Spinal cord (tissue), 10 donors: ENCODE measurements around the gene TOR1B. TPM values are rescaled to one million over a fixed set of nuclear protein-coding genes. Genes with fewer than 3 reads are reported as not detected.

Source experiments
- DNase-seq, 6 donors: peaks; one replicate each; pipeline versions ENCODE4 v3.0.0 to v3.0.0-alpha.2; 2013 to 2015; ENCODE audit warnings: low spot score in 6 of 6, low read depth in 4 of 6
- H3K27ac ChIP-seq: one replicate; pipeline ENCODE4 v1.5.1; 2013; ENCODE audit warnings: low read depth, low read length, control low read depth
- H3K27me3 ChIP-seq: one replicate; pipeline ENCODE4 v1.6.1; 2013; ENCODE audit warnings: low read length; ENCODE audit not compliant: control insufficient read depth, insufficient read depth
- H3K36me3 ChIP-seq: one replicate; pipeline ENCODE4 v1.6.1; 2013; ENCODE audit warnings: low read length; ENCODE audit not compliant: control insufficient read depth, insufficient read depth
- H3K4me1 ChIP-seq: one replicate; pipeline ENCODE4 v1.6.1; 2013; ENCODE audit warnings: low read length; ENCODE audit not compliant: control insufficient read depth, insufficient read depth
- H3K4me3 ChIP-seq: one replicate; pipeline ENCODE4 v1.5.1; 2013; ENCODE audit warnings: low read depth, low read length, control low read depth
- H3K9me3 ChIP-seq: one replicate; pipeline ENCODE4 v1.6.1; 2013; ENCODE audit warnings: low read length; ENCODE audit not compliant: control insufficient read depth, insufficient read depth
- WGBS: methylation state at CpG from one replicate; pipeline ENCODE4 v1.1.5; 2013; ENCODE audit warnings: missing lambda C conversion rate; ENCODE audit not compliant: insufficient coverage; 5-methylcytosine and 5-hydroxymethylcytosine counted together
- polyA plus RNA-seq, 2 donors: library from polyadenylated mRNA; unstranded; fragments of 120-200 nt; gene quantifications; one replicate each; pipeline ENCODE4 v1.2.1, GENCODE V29; 2013; ENCODE audit not compliant: insufficient read length in 2 of 2
- total RNA-seq, 2 donors: library from RNA; depleted of rRNA in 1 of 2; stranded (reverse); fragments of 120-200 nt in 1 of 2; fragments of >200 nt in 1 of 2; gene quantifications; one replicate each; pipeline versions ENCODE4 v1.2.3 to v1.2.4, GENCODE V29; 2013 to 2014
- donor health status: healthy.

Gene TOR1B
- total and polyA plus RNA-seq, 4 donors: 25.6 to 35.4 (median 28.9) TPM

DNA sequence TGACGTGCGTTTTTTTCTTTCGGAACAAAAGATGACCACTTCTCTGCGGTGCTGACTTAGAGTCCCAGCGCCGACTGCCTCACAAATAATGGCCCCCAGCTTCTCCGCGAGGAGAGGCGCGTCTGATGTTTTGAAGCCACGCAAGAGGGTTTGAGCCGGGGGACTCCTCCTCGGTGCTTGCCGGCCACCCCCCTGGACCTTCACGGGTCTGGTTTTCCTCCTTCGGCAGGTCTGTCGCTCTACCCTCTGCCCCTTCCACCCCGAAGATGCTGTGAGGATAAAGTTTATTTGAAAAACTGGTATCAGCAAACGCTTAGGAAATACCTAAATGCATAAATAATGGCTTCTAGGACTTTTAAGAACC, 32.9 kb downstream of the TOR1B start:
- Histone ChIP-seq H3K4me3 (peak overlapping the region; percentile 92), H3K27me3 (no peaks in the 10 kb centered on the region), H3K27ac (peak overlapping the region; percentile 25), H3K9me3 (no peaks in the 10 kb centered on the region), H3K4me1 (peaks cover 19% of the 10 kb centered on the region), H3K36me3 (peaks cover 28% of the 10 kb centered on the region)
- 0% methylated on average over 14 of the region's 19 CpGs for WGBS
- no peak for DNase-seq

- Histone ChIP-seq H3K27ac (peak overlapping the region; percentile 25), H3K36me3 (peaks cover 25% of the 10 kb centered on the region), H3K27me3 (no peaks in the 10 kb centered on the region), H3K9me3 (no peaks in the 10 kb centered on the region), H3K4me3 (peak overlapping the region; percentile 92), H3K4me1 (peaks cover 19% of the 10 kb centered on the region)
- no peak for DNase-seq
- 43% methylated on average over 15 of the region's 16 CpGs for WGBS
Measured at GRCh38 chr9:129836311-129837007, 33.5 kb downstream of the TOR1B start.

DNA sequence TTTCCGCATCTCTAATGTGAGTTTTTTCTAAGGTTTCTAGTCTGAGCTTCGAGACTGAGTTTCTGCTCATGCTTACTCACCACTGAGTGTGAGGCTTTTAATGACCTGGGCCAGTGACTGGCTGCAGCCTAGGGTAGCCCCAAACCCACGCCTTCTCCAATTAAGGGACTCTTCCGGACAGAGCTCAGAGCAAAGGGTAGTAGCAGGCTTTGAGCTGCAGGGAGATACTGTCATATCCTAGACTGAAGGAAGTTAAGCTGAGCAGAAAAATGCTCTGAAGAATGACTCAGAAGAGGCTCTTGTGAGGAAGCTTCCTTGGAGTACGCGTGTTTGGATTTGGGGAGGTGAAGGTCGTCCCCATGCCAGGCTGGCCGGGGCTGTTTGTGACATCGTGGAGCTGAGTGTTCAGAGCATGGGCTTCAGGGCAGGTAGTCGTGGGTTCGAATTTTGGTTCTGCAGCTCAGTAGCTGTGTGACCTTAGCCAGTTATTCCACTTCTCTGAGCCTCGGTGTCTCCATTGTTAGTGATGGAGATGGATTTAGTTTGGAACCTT, 35.8 kb downstream of the TOR1B start:
- H3K27ac ChIP-seq: no peak overlapping the region
- peaks cover 8% of the 10 kb centered on the region for H3K36me3 ChIP-seq
- no peaks in the 10 kb centered on the region for H3K9me3 ChIP-seq
- H3K27me3 ChIP-seq: no peaks in the 10 kb centered on the region
- no peak overlapping the region for H3K4me3 ChIP-seq
- H3K4me1 ChIP-seq: peaks cover 19% of the 10 kb centered on the region
- WGBS: 88% methylated on average over 12 of the region's 12 CpGs
- no peak for DNase-seq

DNA sequence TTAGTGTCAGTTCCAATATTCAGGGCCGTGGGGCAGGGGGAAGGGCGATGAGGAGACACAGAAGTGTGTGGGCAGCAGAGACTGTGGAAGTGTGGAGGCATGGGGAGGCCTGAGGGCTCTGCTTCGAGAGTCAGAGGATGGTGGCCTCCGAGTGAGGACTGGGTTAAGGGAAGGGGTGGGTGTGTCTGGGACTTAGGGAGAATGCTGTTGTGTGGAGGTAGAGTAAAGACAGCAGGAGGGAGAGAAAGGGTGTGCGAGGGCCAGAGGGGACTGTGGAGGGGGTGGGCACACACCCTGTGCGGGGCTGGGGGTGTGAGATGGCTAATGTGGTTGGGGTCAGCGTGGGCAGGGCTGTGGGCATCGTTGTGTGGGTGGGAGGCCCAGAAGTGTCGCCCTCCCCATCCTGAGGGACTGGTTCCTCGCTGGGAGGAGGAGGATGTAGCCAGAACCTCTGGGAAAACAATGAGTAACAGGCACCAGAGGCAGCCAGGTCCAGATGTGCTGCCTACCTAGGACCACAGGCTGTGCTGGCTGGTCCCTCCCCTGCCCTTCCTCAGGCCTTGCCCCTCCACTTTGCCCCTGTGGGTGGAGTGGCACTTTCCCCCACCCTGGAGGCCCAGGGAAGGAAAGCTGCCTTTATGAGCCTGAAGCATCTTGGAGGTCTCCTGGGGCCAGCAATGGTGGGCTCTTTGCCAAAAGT, 36.5 kb downstream of the TOR1B start:
- WGBS: 72% methylated on average over 9 of the region's 10 CpGs
- DNase-seq: no peak
- H3K9me3 ChIP-seq: no peaks in the 10 kb centered on the region

GRCh38 chr9:129840034-129840433, 37.0 kb downstream of the TOR1B start:
- Histone ChIP-seq H3K27ac (no peak overlapping the region), H3K4me1 (peaks cover 13% of the 10 kb centered on the region), H3K9me3 (no peaks in the 10 kb centered on the region), H3K27me3 (no peaks in the 10 kb centered on the region), H3K36me3 (peaks cover 8% of the 10 kb centered on the region), H3K4me3 (no peak overlapping the region)
- WGBS: 84% methylated on average over 7 of the region's 8 CpGs
- no peak for DNase-seq

More for the DNA sequence above, 36.5 kb downstream of the TOR1B start:
- H3K36me3 ChIP-seq: peaks cover 8% of the 10 kb centered on the region
- no peak overlapping the region for H3K27ac ChIP-seq
- no peaks in the 10 kb centered on the region for H3K27me3 ChIP-seq
- peaks cover 16% of the 10 kb centered on the region for H3K4me1 ChIP-seq
- H3K4me3 ChIP-seq: no peak overlapping the region

GRCh38 chr9:129841071-129841470, 38.1 kb downstream of the TOR1B start:
- no peaks in the 10 kb centered on the region for H3K9me3 ChIP-seq
- WGBS: 64% methylated on average over 3 of the region's 4 CpGs
- DNase-seq: no peak
- no peaks in the 10 kb centered on the region for H3K27me3 ChIP-seq
- H3K36me3 ChIP-seq: peaks cover 8% of the 10 kb centered on the region
- H3K4me1 ChIP-seq: peaks cover 9% of the 10 kb centered on the region
- no peak overlapping the region for H3K4me3 ChIP-seq
- no peak overlapping the region for H3K27ac ChIP-seq

GRCh38 chr9:129845373-129845772, 42.4 kb downstream of the TOR1B start:
- H3K4me3 ChIP-seq: no peak overlapping the region
- no peaks in the 10 kb centered on the region for H3K27me3 ChIP-seq
- no peak for DNase-seq
- no peaks in the 10 kb centered on the region for H3K4me1 ChIP-seq
- no peak overlapping the region for H3K27ac ChIP-seq
- peaks cover 10% of the 10 kb centered on the region for H3K36me3 ChIP-seq
- no CpG with 5 or more reads among the region's 2 CpGs for WGBS
- H3K9me3 ChIP-seq: no peaks in the 10 kb centered on the region

GRCh38 chr9:129848712-129849441, 45.9 kb downstream of the TOR1B start:
- no peaks in the 10 kb centered on the region for H3K4me1 ChIP-seq
- DNase-seq: no peak
- no peaks in the 10 kb centered on the region for H3K9me3 ChIP-seq
- H3K36me3 ChIP-seq: peaks cover 39% of the 10 kb centered on the region
- H3K27ac ChIP-seq: no peak overlapping the region
- H3K27me3 ChIP-seq: no peaks in the 10 kb centered on the region
- 88% methylated on average over 4 of the region's 4 CpGs for WGBS
- no peak overlapping the region for H3K4me3 ChIP-seq

GRCh38 chr9:129849901-129850300, 46.9 kb downstream of the TOR1B start:
- DNase-seq: no peak
- peaks cover 39% of the 10 kb centered on the region for H3K36me3 ChIP-seq
- WGBS: 100% methylated on average over 4 of the region's 6 CpGs
- H3K9me3 ChIP-seq: no peaks in the 10 kb centered on the region
- no peaks in the 10 kb centered on the region for H3K4me1 ChIP-seq
- H3K27me3 ChIP-seq: no peaks in the 10 kb centered on the region
- H3K27ac ChIP-seq: no peak overlapping the region
- H3K4me3 ChIP-seq: no peak overlapping the region
